GM12878 (cell line): ENCODE data around the gene KLHL35.

ENCODE experiments used
- MEF2A ChIP-seq: IDR thresholded peaks from 2 replicates; pipeline ENCODE4 v1.6.1; 2011; ENCODE audit warnings: low read depth, mild to moderate bottlenecking, low read length, moderate library complexity; ENCODE audit not compliant: insufficient read depth
- POLR2A ChIP-seq: IDR thresholded peaks from 2 replicates; pipeline ENCODE4 v1.6.1; 2011; ENCODE audit warnings: low read depth, mild to moderate bottlenecking, low read length

DNA sequence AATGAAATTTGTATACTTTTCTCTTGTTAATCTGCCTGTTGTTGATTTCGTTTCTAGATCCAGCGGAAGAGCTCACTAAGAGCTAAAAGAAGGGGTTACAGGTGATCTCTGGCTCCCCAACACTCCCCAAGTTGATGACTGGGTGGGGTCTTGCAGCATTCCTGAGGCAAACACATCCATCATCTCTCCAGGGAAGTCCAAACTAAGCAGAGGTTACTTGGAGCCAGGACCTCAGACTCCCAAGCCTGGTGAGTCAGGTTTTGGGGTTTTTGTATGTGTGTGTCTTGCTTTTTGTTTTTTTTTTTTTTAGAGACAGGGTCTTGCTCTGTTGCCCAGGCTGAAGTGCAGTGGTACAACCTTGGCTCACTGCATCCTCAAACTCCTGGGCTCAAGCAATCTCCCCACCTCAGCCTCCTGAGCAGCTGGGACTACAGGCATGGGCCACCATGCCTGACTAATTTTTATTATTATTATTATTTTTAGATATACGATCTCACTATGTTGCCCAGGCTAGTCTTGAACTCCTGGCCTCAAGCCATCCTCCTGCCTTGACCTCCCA lies 45.2 kb downstream of the KLHL35 start:
- TF ChIP-seq MEF2A (no peak), POLR2A (no peak)
